Gastrocnemius medialis (tissue), 4 donors: ENCODE data around the gene AMMECR1.

ENCODE experiments used
- CTCF ChIP-seq, 5 experiments: fragments of 450-650 bp in 3 of 5; fragments of 200-600 bp in 2 of 5; sonication (generic) in 2 of 5; IDR thresholded peaks in 4 of 5; conservative IDR thresholded peaks in 1 of 5; 1 replicate in 4 of 5; 2 replicates in 1 of 5; pipeline ENCODE4 v1.5.1; 2016 to 2019; ENCODE audit warnings: antibody characterized with exemption in 5 of 5, mild to moderate bottlenecking in 3 of 5, moderate library complexity in 3 of 5
- POLR2A ChIP-seq, 2 donors: fragments of 450-650 bp; IDR thresholded peaks; one replicate each; pipeline ENCODE4 v1.6.1; 2017; ENCODE audit warnings: antibody characterized with exemption in 2 of 2, mild to moderate bottlenecking in 2 of 2, moderate library complexity in 2 of 2

GRCh38 chrX:110153896-110154295, 164.0 kb downstream of the AMMECR1 start:
- no peak for TF ChIP-seq CTCF (IDR thresholded peaks at IDR 0.05 in 4 of 5, conservative IDR thresholded peaks at IDR 0.05 in 1 of 5)
- no peak for TF ChIP-seq POLR2A (IDR thresholded peaks at IDR 0.05)
